WERI-Rb-1 (cell line): ENCODE results near the gene TMEFF2.

Experiments
- DNase-seq: peaks from one replicate; pipeline ENCODE4 v3.0.0-alpha.2; 2020
- H3K27ac ChIP-seq: fragments of 250-450 bp; sonication (Bioruptor Pico); 2 replicates; pipeline ENCODE4 v1.5.1; 2020; ENCODE audit warnings: mild to moderate bottlenecking, moderate library complexity
- H3K27me3 ChIP-seq: fragments of 250-450 bp; sonication (Bioruptor Pico); 2 replicates; pipeline ENCODE4 v1.5.1; 2021; ENCODE audit warnings: mild to moderate bottlenecking, low read depth, moderate library complexity; ENCODE audit not compliant: insufficient read depth, severe bottlenecking
- H3K36me3 ChIP-seq: fragments of 250-450 bp; sonication (Bioruptor Pico); 2 replicates; pipeline ENCODE4 v1.5.1; 2020; ENCODE audit warnings: mild to moderate bottlenecking, moderate library complexity
- H3K4me3 ChIP-seq: 2 replicates; pipeline ENCODE4 v1.5.1; 2011; ENCODE audit warnings: low read depth, mild to moderate bottlenecking, control low read depth, low read length
- H3K9me3 ChIP-seq: fragments of 250-450 bp; sonication (Bioruptor Pico); 2 replicates; pipeline ENCODE4 v1.5.1; 2021; ENCODE audit warnings: mild to moderate bottlenecking, moderate library complexity; ENCODE audit not compliant: severe bottlenecking
- TF ChIP-seq, protein P1 (sequence below): IDR thresholded peaks from 2 replicates; pipeline ENCODE4 v1.5.1; 2011; ENCODE audit warnings: low read depth, mild to moderate bottlenecking, control low read depth, inconsistent platforms, low read length

The TMEFF2 gene

DNA sequence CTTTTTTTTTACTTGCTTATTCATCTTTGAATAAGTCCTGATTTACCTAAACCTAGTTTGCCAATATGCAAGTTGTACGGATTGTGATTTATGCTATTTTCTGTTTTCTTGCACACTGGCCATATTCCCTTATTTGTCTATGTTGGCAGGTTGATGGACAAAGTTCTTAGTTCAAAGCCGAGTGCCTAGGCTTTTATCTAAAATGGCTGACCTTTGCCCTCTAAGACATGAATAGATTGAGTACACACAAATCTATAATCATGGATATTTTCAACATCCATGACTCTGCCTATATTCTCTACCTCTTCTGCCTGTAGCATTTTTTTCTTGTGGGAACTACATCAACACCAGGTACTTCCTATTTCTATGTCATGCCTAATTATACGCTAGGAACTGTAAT, 171.7 kb downstream of the TMEFF2 start:
- no peak overlapping the region for H3K4me3 ChIP-seq
- no peaks in the 10 kb centered on the region for H3K9me3 ChIP-seq
- TF ChIP-seq, protein P1, sequence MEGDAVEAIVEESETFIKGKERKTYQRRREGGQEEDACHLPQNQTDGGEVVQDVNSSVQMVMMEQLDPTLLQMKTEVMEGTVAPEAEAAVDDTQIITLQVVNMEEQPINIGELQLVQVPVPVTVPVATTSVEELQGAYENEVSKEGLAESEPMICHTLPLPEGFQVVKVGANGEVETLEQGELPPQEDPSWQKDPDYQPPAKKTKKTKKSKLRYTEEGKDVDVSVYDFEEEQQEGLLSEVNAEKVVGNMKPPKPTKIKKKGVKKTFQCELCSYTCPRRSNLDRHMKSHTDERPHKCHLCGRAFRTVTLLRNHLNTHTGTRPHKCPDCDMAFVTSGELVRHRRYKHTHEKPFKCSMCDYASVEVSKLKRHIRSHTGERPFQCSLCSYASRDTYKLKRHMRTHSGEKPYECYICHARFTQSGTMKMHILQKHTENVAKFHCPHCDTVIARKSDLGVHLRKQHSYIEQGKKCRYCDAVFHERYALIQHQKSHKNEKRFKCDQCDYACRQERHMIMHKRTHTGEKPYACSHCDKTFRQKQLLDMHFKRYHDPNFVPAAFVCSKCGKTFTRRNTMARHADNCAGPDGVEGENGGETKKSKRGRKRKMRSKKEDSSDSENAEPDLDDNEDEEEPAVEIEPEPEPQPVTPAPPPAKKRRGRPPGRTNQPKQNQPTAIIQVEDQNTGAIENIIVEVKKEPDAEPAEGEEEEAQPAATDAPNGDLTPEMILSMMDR = no peak
- H3K27ac ChIP-seq = no peak overlapping the region
- no peaks in the 10 kb centered on the region for H3K36me3 ChIP-seq
- DNase-seq = no peak
- H3K27me3 ChIP-seq = no peaks in the 10 kb centered on the region

DNA sequence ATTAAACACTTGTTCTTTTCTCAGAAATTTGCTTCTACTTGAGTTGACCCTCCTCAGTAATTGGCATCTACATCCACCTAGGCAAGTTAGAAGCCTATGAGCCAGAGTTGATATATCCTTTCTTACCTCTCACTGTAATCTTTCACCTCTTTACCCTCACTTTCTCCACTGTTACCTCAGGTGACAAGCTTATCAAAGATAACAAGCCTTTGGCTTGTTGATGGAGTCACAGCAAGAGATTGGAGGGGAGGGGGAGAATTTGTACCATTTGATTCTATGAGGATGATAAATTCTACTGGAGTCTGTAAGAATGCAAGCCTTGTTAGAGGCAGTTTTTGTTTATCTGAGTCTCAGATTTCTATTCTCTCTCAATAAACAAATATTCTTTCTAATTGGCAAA, 176.9 kb downstream of the TMEFF2 start:
- Histone ChIP-seq H3K27ac (no peak overlapping the region), H3K4me3 (no peak overlapping the region), H3K36me3 (no peaks in the 10 kb centered on the region), H3K9me3 (no peaks in the 10 kb centered on the region), H3K27me3 (no peaks in the 10 kb centered on the region)
- TF ChIP-seq, protein P1 = no peak
- no peak for DNase-seq

DNA sequence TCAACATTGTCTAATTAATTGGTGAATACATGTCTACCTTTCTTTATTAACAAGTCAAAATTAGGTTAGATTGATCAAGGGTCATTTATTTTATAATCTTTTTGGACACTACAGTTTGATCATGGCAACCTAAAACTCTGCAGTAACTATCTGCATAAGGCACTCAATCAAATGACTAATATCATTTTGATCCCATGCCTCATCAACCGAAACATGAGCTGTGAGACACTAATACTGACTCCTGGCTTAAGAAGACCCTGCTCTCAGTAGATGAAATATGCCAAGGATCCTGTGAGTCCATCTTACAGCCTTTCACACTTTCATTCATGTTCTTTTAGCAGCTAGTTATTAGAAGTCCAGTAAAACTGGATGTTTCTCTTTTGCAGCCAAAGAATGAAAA, 178.5 kb downstream of the TMEFF2 start:
- no peaks in the 10 kb centered on the region for H3K36me3 ChIP-seq
- TF ChIP-seq, protein P1 = no peak
- DNase-seq = no peak
- no peaks in the 10 kb centered on the region for H3K9me3 ChIP-seq
- no peaks in the 10 kb centered on the region for H3K27me3 ChIP-seq
- H3K27ac ChIP-seq = no peak overlapping the region
- H3K4me3 ChIP-seq = no peak overlapping the region

DNA sequence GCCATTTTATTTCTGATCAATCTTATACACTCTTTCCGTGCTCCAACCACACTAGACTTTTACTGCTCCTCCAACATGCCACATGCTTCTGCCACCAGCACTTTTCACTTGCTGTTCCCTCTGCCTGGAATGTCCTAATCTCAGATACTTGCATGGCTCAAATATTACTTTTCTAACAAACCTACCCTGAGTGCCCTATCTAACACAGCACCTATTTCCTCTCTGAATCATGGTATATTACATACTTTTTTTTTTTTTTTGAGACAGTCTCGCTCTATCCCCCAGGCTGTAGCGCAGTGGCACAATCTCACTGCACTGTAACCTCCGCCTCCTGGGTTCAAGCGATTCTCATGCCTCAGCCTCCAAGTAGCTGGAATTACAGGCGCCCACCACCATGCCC, 181.5 kb downstream of the TMEFF2 start:
- Histone ChIP-seq H3K36me3 (no peaks in the 10 kb centered on the region), H3K9me3 (no peaks in the 10 kb centered on the region), H3K27ac (no peak overlapping the region), H3K4me3 (no peak overlapping the region), H3K27me3 (no peaks in the 10 kb centered on the region)
- TF ChIP-seq, protein P1 = no peak
- no peak for DNase-seq

DNA sequence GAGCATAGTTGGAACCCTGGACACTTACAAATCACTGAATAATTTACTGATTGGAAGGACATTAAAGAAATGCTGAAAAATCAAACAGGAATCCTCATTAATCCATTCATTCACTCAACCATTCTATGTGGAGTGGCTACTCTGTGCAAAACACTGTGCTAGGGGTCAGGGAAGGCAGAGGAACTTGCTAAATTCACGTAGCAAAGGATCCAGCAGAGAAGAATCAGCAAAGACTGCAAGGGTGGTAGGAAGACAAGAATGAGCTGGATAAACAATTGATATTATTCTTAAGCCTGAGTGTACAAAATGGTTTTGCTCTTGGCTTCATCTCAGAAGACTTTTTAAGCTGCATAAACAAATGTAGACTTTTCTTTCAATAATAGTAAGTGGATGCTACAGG, 183.5 kb downstream of the TMEFF2 start:
- Histone ChIP-seq H3K27ac (no peak overlapping the region), H3K4me3 (no peak overlapping the region), H3K36me3 (no peaks in the 10 kb centered on the region), H3K27me3 (no peaks in the 10 kb centered on the region), H3K9me3 (no peaks in the 10 kb centered on the region)
- TF ChIP-seq, protein P1 = no peak
- DNase-seq = no peak

DNA sequence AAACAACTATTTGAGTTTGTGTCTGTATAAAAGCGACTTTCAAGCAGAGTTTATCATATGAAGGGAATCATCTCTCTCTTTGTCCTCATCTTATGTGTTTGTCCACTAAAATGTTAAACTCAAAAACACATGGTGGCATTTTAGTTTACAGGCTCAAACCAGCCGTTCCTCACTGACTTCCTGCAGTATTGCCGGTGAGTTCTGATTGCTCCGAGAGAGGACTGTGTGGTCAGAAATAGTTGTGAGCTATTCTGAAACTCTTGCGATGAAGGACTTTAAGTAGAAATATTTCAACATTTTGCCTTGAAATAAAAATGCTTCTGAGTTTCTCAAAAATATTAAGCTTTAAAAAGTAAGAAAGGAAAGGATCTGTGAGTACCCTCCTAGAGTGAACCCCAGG, 184.7 kb downstream of the TMEFF2 start:
- H3K27me3 ChIP-seq = no peaks in the 10 kb centered on the region
- no peak overlapping the region for H3K27ac ChIP-seq
- DNase-seq = no peak
- H3K4me3 ChIP-seq = no peak overlapping the region
- TF ChIP-seq, protein P1 = no peak
- no peaks in the 10 kb centered on the region for H3K36me3 ChIP-seq
- no peaks in the 10 kb centered on the region for H3K9me3 ChIP-seq
